AG10803 (cell line): ENCODE results near the gene CFAP161.

Experiments used
- DNase-seq: peaks from one replicate; pipeline ENCODE4 v3.0.0; 2010; ENCODE audit warnings: low read depth
- H3K4me3 ChIP-seq: 2 replicates; pipeline ENCODE4 v1.5.1; 2011; ENCODE audit warnings: mild to moderate bottlenecking, low read length, control low read depth
- TF ChIP-seq, protein P1 (sequence below): conservative IDR thresholded peaks from 2 replicates; pipeline ENCODE4 v1.5.1; 2011; ENCODE audit warnings: mild to moderate bottlenecking, low read length, control low read depth, inconsistent platforms

Gene CFAP161

DNA sequence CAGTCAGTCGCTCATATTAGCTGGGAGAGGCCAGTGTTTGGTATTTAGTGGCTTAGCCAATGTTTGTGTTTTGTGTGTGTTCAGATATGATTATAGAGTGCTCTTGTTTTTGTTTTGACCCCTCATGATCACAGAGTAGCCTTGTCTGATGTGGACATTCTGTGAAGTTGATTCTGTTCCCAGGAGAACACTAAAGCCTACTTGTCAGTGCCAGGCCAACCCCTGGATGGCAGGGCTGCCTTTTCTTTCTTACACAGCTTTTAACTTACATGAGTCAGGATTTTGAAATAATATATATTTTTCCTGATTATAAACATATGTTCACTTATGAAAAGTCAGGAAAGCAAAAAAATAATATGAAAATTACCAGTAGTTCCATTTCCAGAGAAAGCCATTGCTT lies 11.9 kb downstream of the CFAP161 start:
- TF ChIP-seq, protein P1, sequence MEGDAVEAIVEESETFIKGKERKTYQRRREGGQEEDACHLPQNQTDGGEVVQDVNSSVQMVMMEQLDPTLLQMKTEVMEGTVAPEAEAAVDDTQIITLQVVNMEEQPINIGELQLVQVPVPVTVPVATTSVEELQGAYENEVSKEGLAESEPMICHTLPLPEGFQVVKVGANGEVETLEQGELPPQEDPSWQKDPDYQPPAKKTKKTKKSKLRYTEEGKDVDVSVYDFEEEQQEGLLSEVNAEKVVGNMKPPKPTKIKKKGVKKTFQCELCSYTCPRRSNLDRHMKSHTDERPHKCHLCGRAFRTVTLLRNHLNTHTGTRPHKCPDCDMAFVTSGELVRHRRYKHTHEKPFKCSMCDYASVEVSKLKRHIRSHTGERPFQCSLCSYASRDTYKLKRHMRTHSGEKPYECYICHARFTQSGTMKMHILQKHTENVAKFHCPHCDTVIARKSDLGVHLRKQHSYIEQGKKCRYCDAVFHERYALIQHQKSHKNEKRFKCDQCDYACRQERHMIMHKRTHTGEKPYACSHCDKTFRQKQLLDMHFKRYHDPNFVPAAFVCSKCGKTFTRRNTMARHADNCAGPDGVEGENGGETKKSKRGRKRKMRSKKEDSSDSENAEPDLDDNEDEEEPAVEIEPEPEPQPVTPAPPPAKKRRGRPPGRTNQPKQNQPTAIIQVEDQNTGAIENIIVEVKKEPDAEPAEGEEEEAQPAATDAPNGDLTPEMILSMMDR = no peak; the same call in 1 of the 2 replicates
- DNase-seq = peak; percentile 59
- no peak overlapping the region for H3K4me3 ChIP-seq

DNA sequence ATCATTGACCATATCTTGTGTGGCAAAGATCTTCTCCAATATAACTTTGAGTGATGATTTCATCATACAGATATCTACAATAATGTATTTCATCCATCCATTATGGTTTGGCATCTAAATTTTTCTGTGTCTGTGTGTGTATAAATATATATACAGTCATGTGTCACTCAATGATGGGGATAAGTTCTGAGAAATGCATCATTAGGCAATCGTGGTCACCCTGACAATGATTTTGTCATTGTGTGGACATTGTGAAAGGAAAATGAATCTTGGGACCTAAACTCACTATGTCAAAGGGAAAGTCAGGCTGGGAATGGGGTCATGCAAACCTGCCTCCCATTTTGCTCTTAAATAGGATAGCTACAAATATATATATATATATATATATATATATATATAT lies 12.4 kb downstream of the CFAP161 start:
- H3K4me3 ChIP-seq = no peak overlapping the region
- no peak for DNase-seq
- TF ChIP-seq, protein P1 = no peak

DNA sequence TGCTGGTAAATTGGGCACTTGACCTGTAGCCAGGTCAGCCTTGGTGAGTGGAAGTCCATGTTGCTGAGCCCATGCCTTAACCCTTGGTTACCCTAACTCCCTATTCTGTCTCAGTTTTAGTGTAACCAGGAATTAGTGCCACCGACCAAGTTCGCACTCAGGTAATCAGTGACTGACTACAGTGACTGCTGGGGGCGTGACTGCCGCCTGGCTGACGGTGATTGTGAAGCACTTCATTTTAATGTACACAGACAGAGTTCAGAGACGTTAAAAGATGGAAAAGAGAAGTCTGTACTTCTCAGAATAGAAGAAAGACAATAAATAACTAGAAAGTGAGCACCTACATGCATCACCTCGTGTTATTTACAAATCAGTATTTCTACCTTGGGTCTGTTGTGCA lies 17.3 kb downstream of the CFAP161 start:
- TF ChIP-seq, protein P1 = no peak
- H3K4me3 ChIP-seq = no peak overlapping the region

DNA sequence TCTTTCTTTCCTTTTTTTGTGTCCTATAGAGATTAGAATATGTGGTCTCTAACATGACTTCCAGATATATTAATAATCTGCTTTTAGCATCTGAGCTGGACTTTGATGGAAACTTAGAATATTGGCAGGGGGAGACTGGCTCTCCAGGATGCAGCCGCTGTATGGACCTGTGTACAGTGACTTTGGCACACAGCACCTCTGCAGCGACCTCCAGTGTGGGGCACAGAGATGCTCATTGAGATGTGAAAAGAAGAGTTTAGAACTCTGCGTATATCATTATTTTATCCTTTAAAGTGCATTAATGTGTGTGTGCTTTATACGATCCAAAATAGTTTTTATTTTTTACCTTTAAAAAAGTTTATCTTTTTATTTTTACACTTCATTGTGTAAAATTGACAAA lies 18.3 kb downstream of the CFAP161 start:
- TF ChIP-seq, protein P1 = no peak
- no peak for DNase-seq
- no peak overlapping the region for H3K4me3 ChIP-seq

More for the DNA sequence above, 17.3 kb downstream of the CFAP161 start:
- DNase-seq = no peak

DNA sequence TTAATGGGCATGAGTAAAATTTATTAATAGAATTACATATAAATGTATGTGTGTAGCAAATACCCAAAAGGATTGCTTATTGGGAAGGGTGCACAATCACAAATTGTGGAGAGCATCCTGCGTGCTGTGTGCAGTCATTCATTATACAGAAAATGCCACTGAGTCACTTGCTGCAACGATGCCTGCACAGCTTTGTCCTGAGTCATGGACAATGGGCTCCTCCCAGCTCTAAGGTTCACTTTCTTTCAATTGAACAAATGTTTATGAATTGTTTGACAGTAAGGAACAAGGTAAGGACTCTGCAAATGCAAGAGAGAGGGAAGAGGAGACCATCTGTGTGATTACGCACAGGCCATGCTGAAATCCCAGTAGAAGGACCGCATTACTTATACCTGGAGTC lies 18.7 kb downstream of the CFAP161 start:
- H3K4me3 ChIP-seq = no peak overlapping the region
- TF ChIP-seq, protein P1 = no peak
- DNase-seq = no peak

DNA sequence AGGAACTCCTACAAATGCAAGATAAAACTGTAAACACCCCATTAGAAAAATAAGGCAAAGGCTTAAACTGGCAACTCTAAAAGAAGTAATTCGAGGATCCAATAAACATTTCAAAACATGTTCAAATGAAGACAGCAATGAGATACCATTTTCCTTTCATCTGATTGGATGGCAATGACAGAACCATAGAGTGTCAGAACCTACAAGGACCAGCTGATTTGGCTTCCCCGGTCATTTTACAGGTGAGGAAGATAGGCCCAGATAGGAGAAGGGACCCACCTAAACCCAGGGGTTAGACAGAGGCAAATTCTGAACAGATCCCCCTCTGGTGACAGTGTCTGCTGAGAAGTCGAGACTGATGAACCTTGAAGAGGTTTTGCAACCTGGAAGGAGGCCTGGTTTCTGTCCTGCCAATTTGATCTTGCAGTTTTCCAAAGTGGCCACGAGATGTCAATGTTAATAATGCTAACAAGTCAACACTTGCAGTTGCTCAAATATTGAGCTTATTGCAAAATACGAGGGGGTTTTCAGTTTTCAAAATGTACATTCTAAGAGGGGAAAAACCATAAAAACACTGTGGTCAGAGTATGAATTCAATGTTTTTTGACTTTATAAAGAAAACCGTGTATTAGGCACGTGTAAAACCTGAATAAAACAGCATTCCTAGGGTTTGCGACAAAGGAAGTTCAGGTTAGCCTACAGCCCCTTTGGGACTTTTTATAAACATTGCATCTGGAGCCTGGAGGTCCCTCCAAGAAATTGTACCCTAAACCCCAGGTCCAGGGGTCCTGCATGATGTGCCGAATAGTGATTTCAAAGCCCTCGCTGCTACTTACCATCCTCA lies 21.5 kb downstream of the CFAP161 start:
- TF ChIP-seq, protein P1 = peak; percentile 78
- peak; percentile 83 for DNase-seq

DNA sequence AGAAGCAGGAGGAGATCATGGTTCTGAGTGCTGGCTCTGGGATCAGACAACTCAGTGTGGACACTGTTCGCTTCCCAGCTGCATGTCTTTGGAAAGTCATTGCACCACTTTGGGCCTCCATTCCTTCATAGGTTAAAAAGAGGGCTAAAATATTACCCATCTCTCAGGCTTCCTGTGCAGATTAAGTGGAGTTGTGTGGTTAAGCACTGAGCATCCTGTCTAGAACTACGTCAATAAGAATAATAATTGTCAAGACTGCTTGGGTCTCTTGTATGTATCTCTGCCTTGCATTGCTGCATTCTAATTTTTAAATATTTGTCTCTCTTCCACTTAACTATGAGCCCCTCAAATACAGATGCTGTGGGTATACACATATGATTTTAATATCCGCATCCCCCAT lies 22.3 kb downstream of the CFAP161 start:
- DNase-seq = no peak
- no peak overlapping the region for H3K4me3 ChIP-seq
- TF ChIP-seq, protein P1 = no peak

More for the DNA sequence above, 21.5 kb downstream of the CFAP161 start:
- H3K4me3 ChIP-seq = no peak overlapping the region
